Chondrocyte (in vitro differentiated cells): Measurements from ENCODE around the gene TENT5C. TPM values are rescaled to one million over a fixed set of nuclear protein-coding genes. Genes with fewer than 3 reads are reported as not detected.

Source experiments
- DNase-seq: peaks from one replicate; pipeline ENCODE4 v3.0.0; 2021; ENCODE audit warnings: mixed read lengths, low spot score
- H3K27ac Mint-ChIP-seq: one replicate; pipeline ENCODE4 v1.8.0; 2021; ENCODE audit warnings: mild to moderate bottlenecking, moderate library complexity, mixed read lengths; ENCODE audit not compliant: unreplicated experiment
- H3K27me3 Mint-ChIP-seq: 2 replicates; pipeline ENCODE4 v1.8.0; 2021; ENCODE audit warnings: low read depth, mixed read lengths
- H3K36me3 Mint-ChIP-seq: 2 replicates; pipeline ENCODE4 v1.8.0; 2021; ENCODE audit warnings: low read depth, mixed read lengths
- H3K4me1 Mint-ChIP-seq: 2 replicates; pipeline ENCODE4 v1.8.0; 2021; ENCODE audit warnings: low read depth, mild to moderate bottlenecking, mixed read lengths
- H3K4me3 Mint-ChIP-seq: one replicate; pipeline ENCODE4 v1.8.0; 2021; ENCODE audit warnings: mild to moderate bottlenecking, moderate library complexity, mixed read lengths; ENCODE audit not compliant: unreplicated experiment
- H3K9me3 Mint-ChIP-seq: 2 replicates; pipeline ENCODE4 v1.8.0; 2021; ENCODE audit warnings: low read depth, mixed read lengths
- total RNA-seq: library from RNA; stranded (reverse); gene quantifications from 3 replicates; pipeline ENCODE4 v1.2.1, GENCODE V29; 2021
- TF ChIP-seq, protein P1 (sequence below): fragments of 200-600 bp; sonication (generic); IDR thresholded peaks from 2 replicates; pipeline ENCODE4 v1.5.0; 2021; ENCODE audit warnings: antibody characterized with exemption, mild to moderate bottlenecking, moderate library complexity

Gene TENT5C
- total RNA-seq, 1 donor from 2014 or later = 0.20 TPM

DNA sequence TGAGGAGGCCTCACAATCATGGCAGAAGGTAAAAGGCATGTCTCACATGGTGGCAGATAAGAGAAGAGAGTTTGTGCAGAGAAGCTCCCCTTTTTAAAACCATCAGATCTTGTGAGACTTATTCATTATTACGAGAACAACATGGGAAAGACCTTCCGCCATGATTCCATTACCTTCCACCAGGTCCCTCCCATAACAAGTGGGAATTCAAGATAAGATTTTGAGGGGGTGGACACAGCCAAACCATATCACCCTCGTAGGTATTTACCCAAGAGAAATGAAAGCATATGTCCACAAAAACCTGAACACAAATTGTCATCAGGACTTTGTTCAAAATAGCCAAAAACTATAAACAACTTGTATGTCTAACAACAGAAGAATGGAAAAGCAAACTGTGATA, 45.9 kb upstream of the TENT5C start:
- Mint-ChIP-seq H3K4me3 (no peak overlapping the region), H3K27ac (no peak overlapping the region), H3K9me3 (peaks cover 12% of the 10 kb centered on the region), H3K27me3 (peaks cover 9% of the 10 kb centered on the region), H3K4me1 (no peaks in the 10 kb centered on the region), H3K36me3 (no peaks in the 10 kb centered on the region)
- no peak for DNase-seq
- TF ChIP-seq, protein P1, sequence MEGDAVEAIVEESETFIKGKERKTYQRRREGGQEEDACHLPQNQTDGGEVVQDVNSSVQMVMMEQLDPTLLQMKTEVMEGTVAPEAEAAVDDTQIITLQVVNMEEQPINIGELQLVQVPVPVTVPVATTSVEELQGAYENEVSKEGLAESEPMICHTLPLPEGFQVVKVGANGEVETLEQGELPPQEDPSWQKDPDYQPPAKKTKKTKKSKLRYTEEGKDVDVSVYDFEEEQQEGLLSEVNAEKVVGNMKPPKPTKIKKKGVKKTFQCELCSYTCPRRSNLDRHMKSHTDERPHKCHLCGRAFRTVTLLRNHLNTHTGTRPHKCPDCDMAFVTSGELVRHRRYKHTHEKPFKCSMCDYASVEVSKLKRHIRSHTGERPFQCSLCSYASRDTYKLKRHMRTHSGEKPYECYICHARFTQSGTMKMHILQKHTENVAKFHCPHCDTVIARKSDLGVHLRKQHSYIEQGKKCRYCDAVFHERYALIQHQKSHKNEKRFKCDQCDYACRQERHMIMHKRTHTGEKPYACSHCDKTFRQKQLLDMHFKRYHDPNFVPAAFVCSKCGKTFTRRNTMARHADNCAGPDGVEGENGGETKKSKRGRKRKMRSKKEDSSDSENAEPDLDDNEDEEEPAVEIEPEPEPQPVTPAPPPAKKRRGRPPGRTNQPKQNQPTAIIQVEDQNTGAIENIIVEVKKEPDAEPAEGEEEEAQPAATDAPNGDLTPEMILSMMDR = no peak

DNA sequence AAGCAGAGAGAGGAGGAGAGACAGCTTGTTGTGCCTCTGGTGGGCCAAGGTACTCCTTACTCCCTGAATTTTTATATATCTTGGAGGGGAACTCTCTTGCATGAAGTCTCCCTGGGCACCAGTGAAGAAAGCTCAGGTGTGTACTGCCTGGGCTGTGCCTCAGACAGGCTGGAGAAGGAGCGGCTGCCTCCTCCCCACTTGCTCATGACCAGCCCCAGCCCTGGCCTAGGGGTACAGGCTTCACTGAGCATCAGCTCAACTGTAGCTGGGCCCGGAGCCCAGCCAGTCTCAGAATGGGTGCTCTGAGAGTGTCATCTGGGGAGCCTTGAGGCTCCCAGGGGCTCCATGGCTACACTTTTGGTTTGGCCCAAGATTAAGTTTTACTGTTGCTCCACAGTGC, 44.8 kb upstream of the TENT5C start:
- H3K4me1 Mint-ChIP-seq = no peaks in the 10 kb centered on the region
- no peaks in the 10 kb centered on the region for H3K36me3 Mint-ChIP-seq
- peaks cover 12% of the 10 kb centered on the region for H3K9me3 Mint-ChIP-seq
- no peak overlapping the region for H3K27ac Mint-ChIP-seq
- H3K27me3 Mint-ChIP-seq = peaks cover 9% of the 10 kb centered on the region
- no peak overlapping the region for H3K4me3 Mint-ChIP-seq
- TF ChIP-seq, protein P1 = no peak
- DNase-seq = no peak

DNA sequence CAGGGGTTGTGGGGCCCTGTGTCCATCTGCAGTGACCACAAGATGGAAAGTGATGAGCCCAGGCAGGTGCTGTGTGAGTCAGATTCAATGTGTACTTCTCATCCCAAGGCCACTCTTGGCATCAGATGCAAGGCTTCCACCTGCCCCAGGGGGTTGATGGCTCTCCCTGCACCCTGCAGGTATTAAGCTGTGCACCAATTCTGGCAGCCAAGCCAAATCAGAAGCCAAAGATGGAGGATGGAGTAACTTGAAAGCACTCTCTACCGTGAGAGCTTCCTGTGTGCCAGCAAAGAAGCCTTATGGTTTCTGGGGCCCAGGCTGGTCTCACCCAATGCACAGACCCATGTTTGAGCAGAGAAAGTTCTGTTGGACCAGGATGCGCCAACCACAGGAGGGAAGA, 44.3 kb upstream of the TENT5C start:
- no peak overlapping the region for H3K27ac Mint-ChIP-seq
- H3K27me3 Mint-ChIP-seq = peaks cover 9% of the 10 kb centered on the region
- no peak overlapping the region for H3K4me3 Mint-ChIP-seq
- DNase-seq = no peak
- TF ChIP-seq, protein P1 = no peak
- no peaks in the 10 kb centered on the region for H3K4me1 Mint-ChIP-seq
- H3K36me3 Mint-ChIP-seq = no peaks in the 10 kb centered on the region
- H3K9me3 Mint-ChIP-seq = peaks cover 12% of the 10 kb centered on the region

DNA sequence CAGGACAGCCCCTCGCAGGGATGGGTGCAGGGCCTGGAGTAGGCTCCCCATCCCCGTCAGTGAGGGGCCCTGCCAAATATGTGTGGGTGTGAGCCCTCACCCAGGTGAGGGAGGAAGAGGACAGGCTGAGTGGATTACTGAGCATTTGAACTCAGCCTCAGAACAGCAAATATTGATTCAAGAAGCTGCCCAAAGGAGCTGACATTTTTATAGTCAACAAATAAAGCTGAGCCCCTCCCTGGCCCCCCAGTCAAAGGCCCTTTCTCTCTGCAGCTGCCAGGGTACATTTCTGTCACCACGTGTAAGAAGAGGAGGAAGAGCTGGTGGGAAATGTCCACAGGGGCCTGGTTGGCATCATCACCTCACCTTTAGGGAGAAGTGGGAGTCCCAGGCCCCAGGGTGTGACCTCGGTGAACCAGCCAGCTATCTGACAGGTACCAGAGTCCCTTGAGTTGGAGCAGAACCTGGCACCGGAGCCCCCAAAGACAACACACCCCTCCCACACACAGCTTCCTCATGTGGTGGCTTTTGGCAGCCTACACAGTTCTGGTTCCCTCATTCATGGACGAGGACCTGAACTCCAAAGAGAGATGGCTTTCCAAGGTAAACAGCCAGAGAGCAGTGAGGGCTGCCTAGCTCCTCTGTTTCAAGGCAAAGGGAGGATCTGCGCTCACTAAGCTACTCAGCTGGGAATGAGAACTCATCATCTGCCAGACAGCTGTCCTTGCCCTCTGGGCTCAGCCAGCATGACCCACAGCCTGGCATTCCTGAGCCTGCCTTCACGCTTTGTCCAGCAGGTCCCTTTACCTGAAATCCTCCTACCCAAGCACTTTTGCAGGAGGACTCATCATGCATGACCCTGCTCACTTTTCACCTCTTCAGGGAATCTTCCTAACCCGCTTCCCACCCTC, 43.0 kb upstream of the TENT5C start:
- peaks cover 4% of the 10 kb centered on the region for H3K27me3 Mint-ChIP-seq
- H3K4me3 Mint-ChIP-seq = no peak overlapping the region
- no peak overlapping the region for H3K27ac Mint-ChIP-seq
- no peaks in the 10 kb centered on the region for H3K4me1 Mint-ChIP-seq
- TF ChIP-seq, protein P1 = no peak
- H3K9me3 Mint-ChIP-seq = peaks cover 9% of the 10 kb centered on the region
- DNase-seq = no peak
- H3K36me3 Mint-ChIP-seq = no peaks in the 10 kb centered on the region

DNA sequence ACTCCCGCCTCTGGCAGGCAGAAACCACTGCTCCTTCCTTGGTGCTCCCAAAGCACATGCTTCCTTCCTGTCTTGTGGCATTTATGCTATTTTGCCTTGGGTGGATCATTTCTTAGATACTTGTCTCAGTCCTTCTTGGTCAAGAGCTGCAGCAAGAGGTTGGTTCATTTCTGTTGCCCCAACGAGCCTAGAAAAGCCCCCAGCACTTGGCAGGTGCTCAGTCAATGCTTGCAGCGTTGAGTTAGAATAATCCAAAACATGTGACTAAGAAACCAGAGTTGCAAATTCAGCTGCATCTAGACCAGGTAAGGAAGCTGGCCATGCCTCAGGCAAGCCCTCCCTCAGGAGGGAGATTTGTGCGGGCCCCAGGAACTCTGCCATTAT, 42.4 kb upstream of the TENT5C start:
- no peak overlapping the region for H3K27ac Mint-ChIP-seq
- H3K27me3 Mint-ChIP-seq = peaks cover 4% of the 10 kb centered on the region
- H3K4me1 Mint-ChIP-seq = no peaks in the 10 kb centered on the region
- no peak overlapping the region for H3K4me3 Mint-ChIP-seq
- H3K36me3 Mint-ChIP-seq = no peaks in the 10 kb centered on the region
- DNase-seq = no peak
- peaks cover 9% of the 10 kb centered on the region for H3K9me3 Mint-ChIP-seq
- TF ChIP-seq, protein P1 = no peak
